ENCODE measurements around the gene HINT3.
A peak's percentile ranks its signal among the peaks of the same experiment; 100 is the strongest.
"Not testable (repeated sequence)": the region's sequence is repeated elsewhere in the genome, so short reads cannot be mapped to it uniquely, and the experiment has no call there.

HINT3 gene

DNA sequence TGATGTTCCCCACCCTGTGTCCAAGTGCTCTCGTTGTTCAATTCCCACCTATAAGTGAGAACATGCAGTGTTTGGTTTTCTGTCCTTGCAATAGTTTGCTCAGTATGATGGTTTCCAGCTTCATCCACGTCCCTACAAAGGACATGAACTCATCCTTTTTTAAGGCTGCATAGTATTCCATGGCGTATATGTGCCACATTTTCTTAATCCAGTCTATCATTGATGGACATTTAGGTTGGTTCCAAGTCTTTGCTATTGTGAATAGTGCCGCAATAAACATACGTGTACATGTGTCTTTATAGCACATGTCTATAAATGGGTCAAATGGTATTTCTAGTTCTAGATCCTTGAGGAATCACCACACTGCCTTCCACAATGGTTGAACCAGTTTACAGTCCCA, 21.1 kb upstream of the HINT3 start:
- DNase-seq; intact Hi-C loops (cut with DNase I): not testable (repeated sequence)

DNA sequence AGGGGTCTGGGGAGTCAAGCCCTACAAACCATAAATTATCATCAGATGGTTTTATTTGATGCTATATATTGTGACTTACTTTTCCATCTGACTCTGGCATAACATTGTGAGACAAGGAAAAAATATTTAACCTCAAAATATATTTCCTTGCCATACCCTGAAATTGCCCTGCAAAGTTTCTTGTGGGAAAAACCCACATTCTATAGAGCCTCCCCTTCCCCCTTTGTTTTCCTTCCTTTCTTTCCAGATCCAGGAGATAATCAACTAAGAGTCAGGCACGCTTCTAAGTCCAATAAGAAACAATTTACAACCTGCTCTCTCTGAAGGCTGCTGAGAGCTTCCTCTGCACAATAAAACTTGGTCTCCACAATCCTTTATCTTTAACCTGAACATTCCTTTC, 17.5 kb upstream of the HINT3 start:
- intact Hi-C loops (cut with DNase I), result no loop called here
- no peak for DNase-seq

GRCh38 chr6:125939791-125940190, 16.8 kb upstream of the HINT3 start:
- intact Hi-C loops (cut with DNase I), result no loop called here
- peak in 2 of 42 donors; percentile 25 to 37 for DNase-seq

DNA sequence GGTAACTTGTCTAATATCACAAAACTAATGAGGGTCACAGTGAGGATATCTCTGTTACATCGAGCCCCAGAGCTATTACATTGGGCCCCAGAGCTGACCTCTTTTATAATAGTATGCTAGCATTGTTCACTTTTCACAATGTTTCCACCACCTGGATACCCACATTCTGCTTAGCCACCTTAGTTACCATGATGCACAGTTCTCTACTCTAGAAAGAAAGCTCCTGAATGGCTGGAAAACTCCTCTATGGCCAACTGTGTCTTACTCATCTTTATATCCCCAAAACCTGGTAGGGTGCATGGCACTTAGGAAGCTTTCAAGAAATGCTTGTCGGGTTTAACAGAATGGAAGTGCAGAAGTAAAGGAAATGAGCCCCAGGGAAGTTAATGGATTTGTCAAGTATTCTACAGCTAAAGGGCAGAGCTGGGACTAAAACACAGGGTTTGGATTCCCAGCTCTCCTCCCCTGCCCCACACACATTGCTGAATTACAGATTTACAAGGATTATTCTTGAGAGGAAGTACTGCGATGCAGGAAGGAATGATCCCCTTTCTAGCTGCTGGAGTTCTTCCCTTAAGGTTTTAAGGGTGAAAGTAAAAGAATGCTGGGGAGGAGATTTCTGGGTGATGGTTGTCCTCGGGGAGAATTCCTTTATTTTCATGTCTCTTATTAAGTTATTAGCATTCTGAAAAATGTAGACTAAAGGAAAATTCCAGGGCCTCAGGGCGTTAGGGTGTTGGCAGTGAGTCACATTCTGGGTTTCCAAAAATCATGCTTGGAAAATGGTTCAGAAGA, 16.1 kb upstream of the HINT3 start:
- intact Hi-C loops (cut with DNase I), result no loop called here
- DNase-seq, result peak in 2 of 42 donors; percentile 30 to 55

DNA sequence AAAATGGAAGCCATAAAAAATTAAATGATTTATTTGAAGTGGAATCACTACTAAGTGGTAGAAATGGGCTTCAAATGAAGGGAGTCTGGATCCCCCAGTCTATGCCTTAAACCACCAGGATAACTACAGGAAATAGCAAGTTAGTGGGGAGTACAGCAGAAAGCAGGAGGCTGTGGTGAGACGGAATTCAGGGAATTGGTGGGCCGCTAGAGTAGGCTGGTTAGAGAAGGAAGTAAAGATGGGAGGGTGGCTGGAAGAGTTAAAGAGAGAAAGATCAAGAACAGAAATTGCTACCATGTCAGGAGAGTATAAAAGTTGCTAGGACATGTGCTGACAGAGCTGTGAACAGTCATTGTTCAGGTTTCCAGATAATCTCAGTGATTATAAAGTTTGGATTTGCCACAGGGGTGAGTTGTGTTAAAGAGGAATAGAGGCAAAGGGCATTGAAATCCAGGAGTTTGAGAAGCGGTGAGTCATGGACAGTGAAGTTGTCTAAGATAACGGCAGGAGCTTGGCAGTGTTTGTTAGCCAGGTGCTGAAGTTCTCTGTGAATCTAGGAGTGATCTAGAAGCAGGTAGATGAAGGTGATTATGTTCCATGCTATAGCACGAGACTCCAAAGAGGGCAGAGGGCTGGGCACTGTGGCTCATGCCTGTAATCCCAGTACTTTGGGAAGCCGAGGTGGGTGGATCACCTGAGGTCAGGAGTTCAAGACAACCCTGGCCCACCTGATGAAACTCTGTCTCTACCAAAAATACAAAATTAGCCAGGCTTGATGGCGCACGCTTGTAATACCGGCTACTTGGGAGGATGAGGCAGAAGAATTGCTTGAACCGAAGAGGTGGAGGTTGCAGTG, 13.7 kb upstream of the HINT3 start:
- DNase-seq, result no peak

GRCh38 chr6:125943528-125944433, 12.8 kb upstream of the HINT3 start:
- no peak for DNase-seq
- intact Hi-C loops (cut with DNase I), result no loop called here

More for the DNA sequence above, 13.7 kb upstream of the HINT3 start:
- intact Hi-C loops (cut with DNase I), result no loop called here

DNA sequence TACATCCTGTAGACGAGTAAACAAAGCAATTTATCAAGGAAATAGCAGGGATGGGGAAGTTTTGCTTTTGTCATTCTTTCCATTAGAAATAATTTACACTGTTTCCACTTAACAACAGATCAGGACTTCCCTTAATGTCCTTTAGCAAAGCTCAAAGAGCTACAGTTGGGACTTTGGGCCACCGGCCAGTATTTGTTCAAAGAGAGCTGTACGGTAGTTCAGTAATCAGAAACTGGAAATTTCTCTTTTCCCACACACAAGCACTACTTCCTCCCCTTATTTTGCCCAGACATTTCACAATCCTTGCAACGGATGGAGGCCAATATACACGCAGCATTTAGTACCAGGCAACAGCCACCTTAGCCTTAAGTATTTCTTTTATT, 12.1 kb upstream of the HINT3 start:
- intact Hi-C loops (cut with DNase I), result no loop called here
- peak; percentile 13 to 82 (median 58) for DNase-seq

- no peak for DNase-seq
- intact Hi-C loops (cut with DNase I), result no loop called here
Measured at GRCh38 chr6:125944896-125945295, 11.7 kb upstream of the HINT3 start.

GRCh38 chr6:125945378-125946141, 11.0 kb upstream of the HINT3 start:
- intact Hi-C loops (cut with DNase I), result no loop called here
- DNase-seq, result no peak

- DNase-seq, result no peak
Measured at GRCh38 chr6:125947615-125948014, 9.0 kb upstream of the HINT3 start.

GRCh38 chr6:125948455-125948854, 8.1 kb upstream of the HINT3 start:
- intact Hi-C loops (cut with DNase I), result no loop called here
- no peak for DNase-seq

More at GRCh38 chr6:125947615-125948014, 9.0 kb upstream of the HINT3 start:
- intact Hi-C loops (cut with DNase I), result no loop called here

- no peak for DNase-seq
- intact Hi-C loops (cut with DNase I), result no loop called here
Measured at GRCh38 chr6:125949069-125949468, 7.5 kb upstream of the HINT3 start.

DNA sequence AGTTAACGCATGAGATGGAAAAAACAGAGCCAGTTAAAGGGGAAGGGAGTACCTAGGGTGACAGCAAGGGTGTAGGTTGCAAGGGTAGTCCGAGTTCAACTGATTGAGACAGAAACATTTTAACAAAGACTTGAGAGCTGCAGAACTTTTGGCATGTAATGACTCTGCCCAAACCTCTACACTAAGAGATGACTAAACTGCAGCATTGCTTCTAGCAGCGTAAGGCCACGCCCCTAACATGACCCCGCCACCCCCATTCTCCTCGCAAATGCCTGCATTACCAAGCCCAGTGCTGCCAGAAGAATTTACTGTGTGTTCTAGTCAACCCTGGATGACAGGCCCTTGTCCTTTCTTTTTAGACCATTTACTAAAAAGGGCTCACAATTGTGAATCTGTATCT, 6.3 kb upstream of the HINT3 start:
- intact Hi-C loops (cut with DNase I), result loop anchor here (10.0 kb wide), 1 partner anchor 85 kb away; no protein-coding TSS in a partner anchor
- DNase-seq, result peak in 2 of 42 donors; percentile 19 to 23

- intact Hi-C loops (cut with DNase I), result loop anchor here (10.0 kb wide), 1 partner anchor 86 kb away; no protein-coding TSS in a partner anchor
- not testable (repeated sequence) for DNase-seq
Measured at GRCh38 chr6:125950716-125951115, 5.9 kb upstream of the HINT3 start.

DNA sequence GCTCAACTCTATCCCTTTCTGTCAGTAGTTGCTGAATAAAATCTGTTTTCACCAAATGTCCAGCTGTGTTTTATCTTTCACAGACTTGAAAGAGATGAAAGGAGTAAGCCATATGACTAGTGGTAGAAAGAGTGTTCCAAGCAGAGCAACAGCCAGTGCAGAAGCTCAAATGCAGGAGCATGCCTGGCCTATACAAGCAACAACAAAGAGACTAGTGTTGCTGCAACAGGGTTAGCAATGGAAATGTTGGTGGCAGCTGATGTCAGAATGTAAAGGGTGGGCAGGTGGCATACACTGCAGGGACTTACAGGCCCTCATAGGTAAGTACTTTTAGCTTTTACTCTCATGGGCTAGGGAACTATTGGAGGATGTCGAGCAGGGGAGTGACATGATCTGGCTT, 5.2 kb upstream of the HINT3 start:
- no peak for DNase-seq
- intact Hi-C loops (cut with DNase I), result loop anchor here (10.0 kb wide), 1 partner anchor 87 kb away; no protein-coding TSS in a partner anchor

DNA sequence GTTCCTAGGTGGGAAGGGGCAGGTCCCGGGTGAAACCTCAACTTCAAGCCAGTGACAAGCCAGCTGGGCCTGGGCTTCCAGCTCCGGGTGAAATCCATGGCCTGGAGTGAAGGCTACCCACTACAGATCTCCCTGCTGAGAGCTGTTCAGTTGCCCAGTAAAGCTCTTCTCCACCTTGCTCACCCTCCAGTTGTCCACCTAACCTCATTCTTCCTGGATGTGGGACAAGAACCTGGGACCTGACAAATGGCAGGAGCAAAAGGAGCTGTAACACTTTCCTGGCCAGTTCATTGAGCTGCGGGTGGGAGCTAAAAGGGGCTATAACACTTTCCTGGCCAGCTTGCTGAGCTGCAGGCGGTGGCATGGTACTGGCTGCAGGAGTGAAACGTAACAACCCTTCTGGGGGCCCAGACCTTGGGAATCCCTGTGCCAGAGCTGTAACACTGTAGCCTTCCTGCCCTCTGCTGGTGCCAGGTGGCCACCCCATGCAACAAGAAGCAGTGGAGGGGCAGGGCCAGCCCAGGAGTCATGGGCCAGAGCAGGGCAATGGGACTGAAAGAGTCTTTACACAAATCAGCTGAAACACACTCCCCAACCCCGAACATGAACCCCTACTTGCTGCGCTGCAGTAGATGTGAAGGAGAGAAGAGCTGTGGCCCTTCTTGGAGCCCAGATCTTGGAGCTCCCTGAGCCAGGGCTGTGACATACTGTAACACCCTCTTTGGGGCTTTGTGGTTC, 3.6 kb upstream of the HINT3 start:
- intact Hi-C loops (cut with DNase I), result loop anchor here (10.0 kb wide), 1 partner anchor 88 kb away; no protein-coding TSS in a partner anchor
- DNase-seq, result peak in 1 of 42 donors; percentile 12

GRCh38 chr6:125953502-125953875, 3.1 kb upstream of the HINT3 start:
- intact Hi-C loops (cut with DNase I), result loop anchor here (10.0 kb wide), 1 partner anchor 89 kb away; no protein-coding TSS in a partner anchor
- no peak for DNase-seq

Data from head of caudate nucleus (tissue), 42 donors.